Measurements from ENCODE around the gene PRSS27. TPM values are rescaled to one million over a fixed set of nuclear protein-coding genes. Genes with fewer than 3 reads are reported as not detected.

The PRSS27 gene
- total RNA-seq, 2 experiments from 2014 or later, result 0.70 to 1.0 TPM

GRCh38 chr16:2761886-2762583, 42.0 kb upstream of the PRSS27 start:
- no peak overlapping the region for H3K27ac Mint-ChIP-seq
- H3K27me3 Mint-ChIP-seq (ENCODE audit: low read depth), result no peaks in the 10 kb centered on the region
- ATAC-seq, result no peak
- H3K4me3 Mint-ChIP-seq, result no peak overlapping the region
- peaks cover 98% of the 10 kb centered on the region for H3K36me3 Mint-ChIP-seq (ENCODE audit: low read depth)
- POLR2A ChIA-PET, result interaction anchor here (0.6 to 1.5 kb wide), 2 partner anchors 9 to 268 kb away, joined by 3 to 9 read pairs; partner anchors contain the start of gene SRRM2
- no peak for DNase-seq
- H3K9me3 Mint-ChIP-seq (ENCODE audit: insufficient read depth), result no peaks in the 10 kb centered on the region
- CTCF ChIA-PET, result no interaction called here
- H3K4me1 Mint-ChIP-seq (ENCODE audit: low read depth), result peaks cover 12% of the 10 kb centered on the region

- CTCF ChIA-PET, result no interaction called here
- Mint-ChIP-seq H3K4me1 (ENCODE audit: low read depth) (peaks cover 18% of the 10 kb centered on the region), H3K27me3 (ENCODE audit: low read depth) (no peaks in the 10 kb centered on the region)
Measured at GRCh38 chr16:2761472-2761871, 41.4 kb upstream of the PRSS27 start.

GRCh38 chr16:2757344-2757743, 37.3 kb upstream of the PRSS27 start:
- DNase-seq (no peak), ATAC-seq (no peak)
- no peak overlapping the region for H3K4me3 Mint-ChIP-seq
- CTCF ChIA-PET, result interaction anchor here (0.9 to 1.0 kb wide), 2 partner anchors 8 to 9 kb away, joined by 3 to 4 read pairs; no protein-coding TSS in a partner anchor
- H3K27ac Mint-ChIP-seq, result no peak overlapping the region
- no peaks in the 10 kb centered on the region for H3K9me3 Mint-ChIP-seq (ENCODE audit: insufficient read depth)
- peaks cover 43% of the 10 kb centered on the region for H3K4me1 Mint-ChIP-seq (ENCODE audit: low read depth)
- peaks cover 89% of the 10 kb centered on the region for H3K36me3 Mint-ChIP-seq (ENCODE audit: low read depth)
- no peaks in the 10 kb centered on the region for H3K27me3 Mint-ChIP-seq (ENCODE audit: low read depth)
- POLR2A ChIA-PET, result interaction anchor here (1.0 kb wide), 1 partner anchor 21 kb away, joined by 3 read pairs; no protein-coding TSS in a partner anchor

More at GRCh38 chr16:2761472-2761871, 41.4 kb upstream of the PRSS27 start:
- POLR2A ChIA-PET, result no interaction called here
- H3K9me3 Mint-ChIP-seq (ENCODE audit: insufficient read depth), result no peaks in the 10 kb centered on the region
- peaks cover 98% of the 10 kb centered on the region for H3K36me3 Mint-ChIP-seq (ENCODE audit: low read depth)
- DNase-seq, result no peak
- no peak overlapping the region for H3K27ac Mint-ChIP-seq
- no peak for ATAC-seq
- no peak overlapping the region for H3K4me3 Mint-ChIP-seq

DNA sequence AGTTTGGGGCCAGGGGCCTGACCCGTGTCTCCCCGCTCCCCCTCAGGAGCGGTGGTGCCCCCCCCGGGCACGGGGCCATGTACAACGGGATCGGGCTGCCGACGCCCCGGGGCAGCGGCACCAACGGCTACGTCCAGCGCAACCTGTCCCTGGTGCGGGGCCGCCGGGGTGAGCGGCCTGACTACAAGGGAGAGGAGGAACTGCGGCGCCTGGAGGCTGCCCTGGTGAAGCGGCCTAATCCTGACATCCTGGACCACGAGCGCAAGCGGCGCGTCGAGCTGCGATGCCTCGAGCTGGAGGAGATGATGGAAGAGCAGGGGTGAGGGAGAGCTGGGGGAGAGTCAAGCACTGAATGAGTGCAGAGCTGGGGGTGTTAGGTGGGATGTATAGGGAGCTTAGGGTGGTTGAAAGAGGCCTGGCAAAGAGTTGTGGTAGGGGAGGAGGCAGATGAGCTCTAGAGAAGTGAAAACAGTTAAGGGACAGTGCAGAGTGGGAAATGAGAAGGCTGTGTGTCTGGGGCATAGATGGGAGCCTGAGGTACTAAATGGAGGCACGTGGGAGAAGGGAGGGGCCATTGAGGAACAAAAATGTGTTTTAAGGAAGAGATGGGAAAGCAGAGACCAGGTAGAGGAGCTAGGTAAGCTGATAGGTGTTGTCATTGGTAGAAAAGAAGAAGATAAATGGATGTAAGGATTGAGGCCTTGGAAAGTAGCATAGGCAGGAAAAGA, 36.4 kb upstream of the PRSS27 start:
- CTCF ChIA-PET, result interaction anchor here (1.0 kb wide), 1 partner anchor 9 kb away, joined by 4 read pairs; no protein-coding TSS in a partner anchor
- H3K4me1 Mint-ChIP-seq (ENCODE audit: low read depth), result peaks cover 50% of the 10 kb centered on the region
- ATAC-seq (no peak), DNase-seq (no peak)
- no peaks in the 10 kb centered on the region for H3K9me3 Mint-ChIP-seq (ENCODE audit: insufficient read depth)
- POLR2A ChIA-PET, result interaction anchor here (0.9 to 1.0 kb wide), 2 partner anchors 11 to 22 kb away, joined by 3 read pairs; no protein-coding TSS in a partner anchor
- peaks cover 84% of the 10 kb centered on the region for H3K36me3 Mint-ChIP-seq (ENCODE audit: low read depth)
- H3K27me3 Mint-ChIP-seq (ENCODE audit: low read depth), result no peaks in the 10 kb centered on the region
- H3K4me3 Mint-ChIP-seq, result no peak overlapping the region
- H3K27ac Mint-ChIP-seq, result peak overlapping the region; percentile 13

DNA sequence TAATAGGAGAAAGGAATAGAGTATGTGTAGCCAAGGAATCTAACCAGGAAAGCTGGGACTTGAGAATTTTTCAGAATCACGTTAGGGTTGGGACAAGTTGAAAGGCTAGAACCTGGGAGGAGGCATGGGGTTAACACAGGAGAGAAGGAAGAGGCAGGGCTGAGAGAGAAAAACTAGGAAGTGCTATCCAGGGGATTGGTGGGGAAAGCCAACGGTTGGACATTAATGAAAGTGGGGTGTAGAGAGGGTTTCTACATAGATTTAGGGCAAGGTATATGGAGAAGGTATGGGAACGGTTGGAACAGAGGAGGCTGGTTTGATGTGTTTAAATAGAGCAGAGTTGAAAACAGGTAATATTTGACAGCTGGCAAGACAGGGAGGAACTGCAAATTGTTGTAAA, 35.1 kb upstream of the PRSS27 start:
- Mint-ChIP-seq H3K36me3 (ENCODE audit: low read depth) (peaks cover 76% of the 10 kb centered on the region), H3K27me3 (ENCODE audit: low read depth) (no peaks in the 10 kb centered on the region), H3K27ac (peak overlapping the region; percentile 63), H3K9me3 (ENCODE audit: insufficient read depth) (no peaks in the 10 kb centered on the region), H3K4me3 (peak overlapping the region; percentile 95), H3K4me1 (ENCODE audit: low read depth) (peaks cover 63% of the 10 kb centered on the region)
- ChIA-PET POLR2A (interaction anchor here (1.3 to 5.8 kb wide), 2 partner anchors 13 to 20 kb away, joined by 4 to 60 read pairs; partner anchors contain the start of gene ELOB), CTCF (no interaction called here)
- DNase-seq (no peak), ATAC-seq (no peak)

GRCh38 chr16:2753733-2754020, 33.7 kb upstream of the PRSS27 start:
- H3K36me3 Mint-ChIP-seq (ENCODE audit: low read depth), result peaks cover 67% of the 10 kb centered on the region
- peaks cover 67% of the 10 kb centered on the region for H3K4me1 Mint-ChIP-seq (ENCODE audit: low read depth)
- CTCF ChIA-PET, result interaction anchor here (0.7 to 1.3 kb wide), 3 partner anchors 21 to 129 kb away, joined by 3 to 4 read pairs (median 3); partner anchors contain the start of gene FLYWCH2
- no peaks in the 10 kb centered on the region for H3K9me3 Mint-ChIP-seq (ENCODE audit: insufficient read depth)
- no peak for ATAC-seq
- H3K4me3 Mint-ChIP-seq, result peak overlapping the region; percentile 95
- no peaks in the 10 kb centered on the region for H3K27me3 Mint-ChIP-seq (ENCODE audit: low read depth)
- POLR2A ChIA-PET, result interaction anchor here (1.3 to 5.8 kb wide), 5 partner anchors 9 to 71 kb away, joined by 4 to 60 read pairs (median 9); partner anchors contain the start of genes ELOB and KCTD5
- no peak for DNase-seq
- H3K27ac Mint-ChIP-seq, result peak overlapping the region; percentile 63

DNA sequence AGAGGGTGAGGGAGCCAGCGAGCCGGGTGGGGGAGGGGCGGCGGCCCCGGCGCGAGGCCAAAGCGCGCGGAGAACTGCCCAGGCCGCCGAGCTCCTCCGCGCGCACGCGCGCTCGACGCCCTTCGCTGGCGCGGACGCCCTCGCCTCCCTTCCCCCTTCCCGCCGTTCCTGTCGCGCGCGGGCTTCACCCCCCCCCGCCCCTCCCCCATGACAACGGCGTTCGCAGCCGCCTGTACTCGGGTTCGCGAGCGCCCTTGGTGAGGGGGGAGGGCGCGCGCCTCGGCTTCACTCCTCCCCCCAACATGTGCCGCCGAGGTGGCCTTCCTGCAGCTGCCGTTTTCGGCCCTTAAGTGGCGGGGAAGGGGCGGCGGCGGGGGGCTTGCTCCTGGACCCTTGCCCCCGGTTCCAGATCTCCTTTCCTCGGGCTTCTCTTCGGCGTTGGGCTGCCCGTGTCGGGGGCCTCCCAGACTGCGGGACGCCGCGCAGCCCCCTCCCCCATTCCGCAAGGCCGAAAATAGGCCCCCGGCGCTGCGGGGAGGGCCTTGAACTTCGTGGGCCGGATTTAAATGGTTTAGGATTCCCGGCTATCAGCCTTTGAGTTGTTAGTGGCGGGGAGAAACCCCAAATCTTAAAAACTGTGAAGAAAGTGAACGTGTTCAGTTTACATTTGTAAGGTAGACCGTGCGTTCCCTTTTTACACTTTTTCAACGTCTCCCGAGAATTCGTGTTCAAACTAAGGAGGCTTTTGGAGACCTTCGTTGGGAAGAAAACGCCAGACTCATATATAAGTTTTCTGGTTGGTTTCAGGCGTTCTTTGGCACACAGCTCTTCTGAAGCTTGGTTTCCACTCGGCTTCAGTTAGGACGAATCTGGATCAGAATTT, 33.1 kb upstream of the PRSS27 start:
- peak; percentile 74 for DNase-seq
- ChIA-PET POLR2A (interaction anchor here (0.6 to 5.8 kb wide), 10 partner anchors 10 to 397 kb away, joined by 3 to 60 read pairs (median 4); partner anchors contain the start of genes AMDHD2, ELOB and KCTD5), CTCF (interaction anchor here (0.9 to 1.3 kb wide), 2 partner anchors 22 to 130 kb away, joined by 3 to 4 read pairs; partner anchors contain the start of gene FLYWCH2)
- H3K4me3 Mint-ChIP-seq, result peak overlapping the region; percentile 95
- H3K36me3 Mint-ChIP-seq (ENCODE audit: low read depth), result peaks cover 61% of the 10 kb centered on the region
- H3K27ac Mint-ChIP-seq, result peak overlapping the region; percentile 99
- H3K9me3 Mint-ChIP-seq (ENCODE audit: insufficient read depth), result no peaks in the 10 kb centered on the region
- peaks cover 66% of the 10 kb centered on the region for H3K4me1 Mint-ChIP-seq (ENCODE audit: low read depth)
- peak; percentile 48 for ATAC-seq
- no peaks in the 10 kb centered on the region for H3K27me3 Mint-ChIP-seq (ENCODE audit: low read depth)

GRCh38 chr16:2752035-2752849, 32.2 kb upstream of the PRSS27 start, which contains the start of gene SRRM2:
Gene SRRM2, plus strand, starts transcription at chr16:2752638. Its CDS starts 3,727 bp downstream, at chr16:2756365.
- ChIA-PET POLR2A (interaction anchor here (0.6 to 5.8 kb wide), 9 partner anchors 10 to 398 kb away, joined by 3 to 60 read pairs (median 5); partner anchors contain the start of genes AMDHD2, ELOB and KCTD5), CTCF (no interaction called here)
- DNase-seq (peak; percentile 97), ATAC-seq (peak; percentile 91)
- peaks cover 53% of the 10 kb centered on the region for H3K36me3 Mint-ChIP-seq (ENCODE audit: low read depth)
- H3K9me3 Mint-ChIP-seq (ENCODE audit: insufficient read depth), result no peaks in the 10 kb centered on the region
- peaks cover 61% of the 10 kb centered on the region for H3K4me1 Mint-ChIP-seq (ENCODE audit: low read depth)
- peak within 1 kb of the TSS; percentile 95 for H3K4me3 Mint-ChIP-seq
- no peaks in the 10 kb centered on the region for H3K27me3 Mint-ChIP-seq (ENCODE audit: low read depth)
- H3K27ac Mint-ChIP-seq, result peak within 1 kb of the TSS; percentile 99

DNA sequence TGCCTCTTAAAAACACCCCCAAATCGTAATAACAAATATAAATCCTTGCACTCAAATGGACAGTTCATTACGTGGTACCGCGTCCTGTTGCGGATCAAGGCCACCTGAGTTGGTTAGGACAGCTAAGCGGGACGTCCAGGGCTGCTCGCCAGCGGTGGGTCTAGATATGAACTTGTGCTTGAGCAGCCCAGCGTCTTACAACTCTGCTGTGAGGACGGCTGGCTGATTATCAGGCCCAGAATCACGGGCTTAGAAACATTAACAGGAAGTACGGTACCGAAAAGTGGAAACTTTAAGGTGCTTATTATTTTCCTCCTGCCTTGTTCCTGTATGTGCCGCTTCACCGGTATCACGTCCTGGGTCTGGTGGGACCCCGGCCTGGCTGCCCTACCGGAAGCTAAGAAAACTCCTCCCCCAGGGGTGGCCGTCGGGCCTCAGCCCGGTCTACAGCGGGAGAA, 31.6 kb upstream of the PRSS27 start:
- Mint-ChIP-seq H3K27ac (peak overlapping the region; percentile 99), H3K4me1 (ENCODE audit: low read depth) (peaks cover 56% of the 10 kb centered on the region), H3K9me3 (ENCODE audit: insufficient read depth) (no peaks in the 10 kb centered on the region), H3K4me3 (peak overlapping the region; percentile 90), H3K27me3 (ENCODE audit: low read depth) (no peaks in the 10 kb centered on the region), H3K36me3 (ENCODE audit: low read depth) (peaks cover 46% of the 10 kb centered on the region)
- DNase-seq, result no peak
- ATAC-seq, result no peak
- CTCF ChIA-PET, result no interaction called here
- POLR2A ChIA-PET, result interaction anchor here (1.1 to 5.8 kb wide), 5 partner anchors 10 to 116 kb away, joined by 4 to 60 read pairs (median 9); partner anchors contain the start of genes ELOB and KCTD5

- CTCF ChIA-PET, result no interaction called here
- POLR2A ChIA-PET, result interaction anchor here (5.8 kb wide), 1 partner anchor 25 kb away, joined by 60 read pairs; the partner anchor contains the start of gene ELOB
- Mint-ChIP-seq H3K27ac (peak overlapping the region; percentile 68), H3K9me3 (ENCODE audit: insufficient read depth) (no peaks in the 10 kb centered on the region), H3K4me1 (ENCODE audit: low read depth) (peaks cover 41% of the 10 kb centered on the region), H3K27me3 (ENCODE audit: low read depth) (no peaks in the 10 kb centered on the region), H3K4me3 (peak overlapping the region; percentile 90), H3K36me3 (ENCODE audit: low read depth) (peaks cover 32% of the 10 kb centered on the region)
- ATAC-seq (no peak), DNase-seq (peak; percentile 46)
Measured at GRCh38 chr16:2749936-2750335, 29.9 kb upstream of the PRSS27 start.
